HepG2 (cell line): ENCODE data around the gene POFUT2. TPM values are rescaled to one million over a fixed set of nuclear protein-coding genes. Genes with fewer than 3 reads are reported as not detected.

Experiments
- ASH2L ChIP-seq: fragments of 300-600, 200-600 bp; sonication (generic); IDR thresholded peaks from 2 replicates; pipeline ENCODE4 v1.7.0; 2017; ENCODE audit warnings: low read depth, mild to moderate bottlenecking, moderate library complexity, mixed read lengths, low read length; ENCODE audit not compliant: insufficient read length
- CREM ChIP-seq, 2 experiments: sonication (generic) in 1 of 2; formaldehyde crosslinking in 1 of 2; IDR thresholded peaks; 2 replicates each; pipeline versions ENCODE4 v1.4.0 to v1.6.1; 2016 to 2020; ENCODE audit warnings: antibody characterized with exemption in 1 of 2, mild to moderate bottlenecking in 1 of 2, missing genetic modification reagents in 1 of 2
- DMAP1 ChIP-seq: IDR thresholded peaks from 2 replicates; pipeline ENCODE4 v1.6.1; 2016
- ELF1 ChIP-seq: sonication (generic); formaldehyde crosslinking; IDR thresholded peaks from 2 replicates; pipeline ENCODE4 v1.4.0; 2020; ENCODE audit warnings: missing genetic modification reagents
- ETV5 ChIP-seq: IDR thresholded peaks from 2 replicates; pipeline ENCODE4 v1.6.1; 2018; ENCODE audit warnings: missing biosample characterization, missing genetic modification reagents, inconsistent platforms, borderline replicate concordance
- HES4 ChIP-seq: sonication (generic); formaldehyde crosslinking; IDR thresholded peaks from 2 replicates; pipeline ENCODE4 v1.9.0; 2021; ENCODE audit warnings: mild to moderate bottlenecking, missing genetic modification reagents, borderline replicate concordance
- KDM6A ChIP-seq: IDR thresholded peaks from 2 replicates; pipeline ENCODE4 v1.6.1; 2016; ENCODE audit warnings: low read depth
- POGZ ChIP-seq: sonication (generic); formaldehyde crosslinking; IDR thresholded peaks from 2 replicates; pipeline ENCODE4 v1.4.0; 2020; ENCODE audit warnings: mild to moderate bottlenecking, missing genetic modification reagents
- RARG ChIP-seq: sonication (generic); formaldehyde crosslinking; IDR thresholded peaks from 2 replicates; pipeline ENCODE4 v1.4.0; 2020; ENCODE audit warnings: low read depth, mild to moderate bottlenecking, missing genetic modification reagents
- RFX3 ChIP-seq: IDR thresholded peaks from 2 replicates; pipeline ENCODE4 v1.6.1; 2016; ENCODE audit warnings: missing biosample characterization, missing genetic modification reagents
- RFXANK ChIP-seq: IDR thresholded peaks from 2 replicates; pipeline ENCODE4 v1.6.1; 2016
- ZNF10 ChIP-seq: sonication (generic); formaldehyde crosslinking; IDR thresholded peaks from 2 replicates; pipeline ENCODE4 v1.4.0; 2020; ENCODE audit warnings: mild to moderate bottlenecking, low read depth, missing genetic modification reagents, borderline replicate concordance
- ZNF3 ChIP-seq: IDR thresholded peaks from 2 replicates; pipeline ENCODE4 v1.7.0; 2017; ENCODE audit warnings: inconsistent platforms
- polyA plus RNA-seq, 8 experiments: library from polyadenylated mRNA; depleted of rRNA in 3 of 8; stranded (reverse) in 7 of 8; unstranded in 1 of 8; fragments of >200 nt; fragmentation: Illumina TruSeq in 4 of 8; extraction: Trizol in 4 of 8; gene quantifications; 2 replicates each; pipeline versions ENCODE4 v1.2.1 to v1.2.3, GENCODE V29; 2011 to 2016; ENCODE audit warnings: low read depth in 4 of 8, missing spikeins in 1 of 8, mixed read lengths in 1 of 8; ENCODE audit not compliant: insufficient read depth in 1 of 8
- total RNA-seq, 5 experiments: library from RNA; depleted of rRNA; stranded (reverse); fragments of >200 nt; fragmentation: Illumina TruSeq; extraction: Trizol; gene quantifications; 2 replicates each; pipeline ENCODE4 v1.2.3, GENCODE V29; 2016; ENCODE audit warnings: low read depth in 1 of 5
- TF ChIP-seq, protein P1 (sequence below): sonication (generic); formaldehyde crosslinking; IDR thresholded peaks from 2 replicates; pipeline ENCODE4 v1.8.1; 2023; ENCODE audit warnings: mild to moderate bottlenecking, moderate library complexity, missing genetic modification reagents
- TF ChIP-seq, protein P2 (sequence below): sonication (generic); formaldehyde crosslinking; IDR thresholded peaks from 2 replicates; pipeline ENCODE4 v1.5.0; 2020; ENCODE audit warnings: missing genetic modification reagents
- TF ChIP-seq, protein P3 (sequence below): sonication (generic); formaldehyde crosslinking; IDR thresholded peaks from 2 replicates; pipeline ENCODE4 v1.8.1; 2023; ENCODE audit warnings: mild to moderate bottlenecking, inconsistent platforms, moderate library complexity, missing genetic modification reagents, borderline replicate concordance
- TF ChIP-seq, protein P4 (sequence below): sonication (generic); formaldehyde crosslinking; IDR thresholded peaks from 2 replicates; pipeline ENCODE4 v1.5.1; 2020; ENCODE audit warnings: mild to moderate bottlenecking, moderate library complexity, missing genetic modification reagents
- TF ChIP-seq, protein P5 (sequence below): sonication (generic); formaldehyde crosslinking; IDR thresholded peaks from 2 replicates; pipeline ENCODE4 v1.4.0; 2020; ENCODE audit warnings: missing genetic modification reagents

POFUT2 gene
- total and polyA plus RNA-seq, 2 of the 13 experiments (the other 11 are each of a cell fraction or from before 2014, with no cell fraction given), result 22.8 to 24.0 TPM

DNA sequence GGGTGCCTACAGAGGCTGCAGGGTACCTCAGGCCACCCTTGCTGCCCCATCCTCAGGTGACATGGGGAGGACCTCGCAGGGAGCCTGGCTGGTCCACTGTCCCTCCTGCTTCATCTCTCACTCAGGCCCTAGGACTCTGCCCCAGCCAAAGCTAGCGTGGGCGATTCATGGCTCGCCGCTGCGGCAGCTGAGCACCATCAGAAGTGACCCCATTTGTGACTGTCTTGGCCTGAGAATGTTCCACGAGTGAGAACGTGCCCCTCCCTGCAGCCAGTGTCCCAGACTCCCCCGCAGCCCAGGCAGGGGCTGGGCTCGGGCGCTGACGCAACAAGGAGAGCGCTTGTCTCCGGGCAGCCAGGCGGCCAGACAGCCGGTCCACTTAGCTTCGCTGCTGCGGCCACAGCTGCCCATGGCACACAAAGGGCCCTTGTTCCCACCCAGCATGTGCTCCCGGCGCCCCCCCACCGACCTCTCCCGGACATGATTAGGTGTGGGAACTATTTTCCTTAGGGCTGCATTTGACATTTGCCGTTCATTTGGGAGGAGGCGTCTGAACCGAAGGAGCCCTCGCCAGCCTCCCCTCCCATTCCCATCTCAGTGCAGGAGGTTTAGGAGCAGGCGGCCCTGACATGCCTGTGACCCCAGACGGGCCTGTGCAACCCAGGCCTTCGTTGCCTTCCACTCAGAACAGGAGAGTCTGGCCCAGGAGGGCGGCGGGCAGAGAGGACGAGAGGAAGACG is 19.3 kb upstream of the POFUT2 start (continued):
- TF ChIP-seq, protein P1, sequence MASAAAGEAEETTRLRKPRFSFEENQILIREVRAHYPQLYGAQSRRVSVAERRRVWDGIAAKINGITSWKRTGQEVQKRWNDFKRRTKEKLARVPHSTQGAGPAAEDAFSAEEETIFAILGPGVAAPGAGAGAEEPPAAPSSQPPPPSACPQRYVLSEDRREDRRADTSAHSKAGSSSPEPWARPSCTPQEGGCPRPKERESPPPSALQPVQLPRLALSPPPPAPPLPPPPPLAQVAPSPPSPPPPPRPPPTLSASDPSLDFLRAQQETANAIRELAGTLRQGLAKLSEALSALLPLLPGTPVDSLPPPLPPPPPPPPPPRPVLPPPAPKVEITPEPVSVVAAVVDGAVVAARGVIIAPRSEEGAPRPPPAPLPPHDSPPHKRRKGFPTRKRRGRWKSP (CRISPR knock-in tag), result peak; percentile 56; the same call in 1 of the 2 replicates
- TF ChIP-seq RARG (CRISPR knock-in tag) (no peak), CREM (IDR thresholded peaks at IDR 0.05) (no peak), CREM (CRISPR knock-in tag; IDR thresholded peaks at IDR 0.05) (no peak), RFXANK (no peak), ZNF3 (no peak), KDM6A (no peak), HES4 (peak; percentile 46; the same call in 1 of the 2 replicates), RFX3 (CRISPR knock-in tag) (no peak), POGZ (CRISPR knock-in tag) (0 out of 2 replicates have a peak, but pooled peaks have one; percentile 14), ZNF10 (no peak), ASH2L (no peak), ETV5 (CRISPR knock-in tag) (peak; percentile 13; the same call in 1 of the 2 replicates), ELF1 (CRISPR knock-in tag) (no peak), DMAP1 (CRISPR knock-in tag) (peak; percentile 68; the same call in 1 of the 2 replicates)
- TF ChIP-seq, protein P2, sequence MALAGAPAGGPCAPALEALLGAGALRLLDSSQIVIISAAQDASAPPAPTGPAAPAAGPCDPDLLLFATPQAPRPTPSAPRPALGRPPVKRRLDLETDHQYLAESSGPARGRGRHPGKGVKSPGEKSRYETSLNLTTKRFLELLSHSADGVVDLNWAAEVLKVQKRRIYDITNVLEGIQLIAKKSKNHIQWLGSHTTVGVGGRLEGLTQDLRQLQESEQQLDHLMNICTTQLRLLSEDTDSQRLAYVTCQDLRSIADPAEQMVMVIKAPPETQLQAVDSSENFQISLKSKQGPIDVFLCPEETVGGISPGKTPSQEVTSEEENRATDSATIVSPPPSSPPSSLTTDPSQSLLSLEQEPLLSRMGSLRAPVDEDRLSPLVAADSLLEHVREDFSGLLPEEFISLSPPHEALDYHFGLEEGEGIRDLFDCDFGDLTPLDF (CRISPR knock-in tag), result no peak
- TF ChIP-seq, protein P3, sequence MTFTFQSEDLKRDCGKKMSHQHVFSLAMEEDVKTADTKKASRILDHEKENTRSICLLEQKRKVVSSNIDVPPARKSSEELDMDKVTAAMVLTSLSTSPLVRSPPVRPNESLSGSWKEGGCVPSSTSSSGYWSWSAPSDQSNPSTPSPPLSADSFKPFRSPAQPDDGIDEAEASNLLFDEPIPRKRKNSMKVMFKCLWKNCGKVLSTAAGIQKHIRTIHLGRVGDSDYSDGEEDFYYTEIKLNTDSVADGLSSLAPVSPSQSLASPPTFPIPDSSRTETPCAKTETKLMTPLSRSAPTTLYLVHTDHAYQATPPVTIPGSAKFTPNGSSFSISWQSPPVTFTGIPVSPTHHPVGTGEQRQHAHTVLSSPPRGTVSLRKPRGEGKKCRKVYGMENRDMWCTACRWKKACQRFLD (CRISPR knock-in tag), result peak; percentile 63; the same call in 1 of the 2 replicates
- TF ChIP-seq, protein P4, sequence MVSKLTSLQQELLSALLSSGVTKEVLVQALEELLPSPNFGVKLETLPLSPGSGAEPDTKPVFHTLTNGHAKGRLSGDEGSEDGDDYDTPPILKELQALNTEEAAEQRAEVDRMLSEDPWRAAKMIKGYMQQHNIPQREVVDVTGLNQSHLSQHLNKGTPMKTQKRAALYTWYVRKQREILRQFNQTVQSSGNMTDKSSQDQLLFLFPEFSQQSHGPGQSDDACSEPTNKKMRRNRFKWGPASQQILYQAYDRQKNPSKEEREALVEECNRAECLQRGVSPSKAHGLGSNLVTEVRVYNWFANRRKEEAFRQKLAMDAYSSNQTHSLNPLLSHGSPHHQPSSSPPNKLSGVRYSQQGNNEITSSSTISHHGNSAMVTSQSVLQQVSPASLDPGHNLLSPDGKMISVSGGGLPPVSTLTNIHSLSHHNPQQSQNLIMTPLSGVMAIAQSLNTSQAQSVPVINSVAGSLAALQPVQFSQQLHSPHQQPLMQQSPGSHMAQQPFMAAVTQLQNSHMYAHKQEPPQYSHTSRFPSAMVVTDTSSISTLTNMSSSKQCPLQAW (CRISPR knock-in tag), result no peak
- TF ChIP-seq, protein P5, sequence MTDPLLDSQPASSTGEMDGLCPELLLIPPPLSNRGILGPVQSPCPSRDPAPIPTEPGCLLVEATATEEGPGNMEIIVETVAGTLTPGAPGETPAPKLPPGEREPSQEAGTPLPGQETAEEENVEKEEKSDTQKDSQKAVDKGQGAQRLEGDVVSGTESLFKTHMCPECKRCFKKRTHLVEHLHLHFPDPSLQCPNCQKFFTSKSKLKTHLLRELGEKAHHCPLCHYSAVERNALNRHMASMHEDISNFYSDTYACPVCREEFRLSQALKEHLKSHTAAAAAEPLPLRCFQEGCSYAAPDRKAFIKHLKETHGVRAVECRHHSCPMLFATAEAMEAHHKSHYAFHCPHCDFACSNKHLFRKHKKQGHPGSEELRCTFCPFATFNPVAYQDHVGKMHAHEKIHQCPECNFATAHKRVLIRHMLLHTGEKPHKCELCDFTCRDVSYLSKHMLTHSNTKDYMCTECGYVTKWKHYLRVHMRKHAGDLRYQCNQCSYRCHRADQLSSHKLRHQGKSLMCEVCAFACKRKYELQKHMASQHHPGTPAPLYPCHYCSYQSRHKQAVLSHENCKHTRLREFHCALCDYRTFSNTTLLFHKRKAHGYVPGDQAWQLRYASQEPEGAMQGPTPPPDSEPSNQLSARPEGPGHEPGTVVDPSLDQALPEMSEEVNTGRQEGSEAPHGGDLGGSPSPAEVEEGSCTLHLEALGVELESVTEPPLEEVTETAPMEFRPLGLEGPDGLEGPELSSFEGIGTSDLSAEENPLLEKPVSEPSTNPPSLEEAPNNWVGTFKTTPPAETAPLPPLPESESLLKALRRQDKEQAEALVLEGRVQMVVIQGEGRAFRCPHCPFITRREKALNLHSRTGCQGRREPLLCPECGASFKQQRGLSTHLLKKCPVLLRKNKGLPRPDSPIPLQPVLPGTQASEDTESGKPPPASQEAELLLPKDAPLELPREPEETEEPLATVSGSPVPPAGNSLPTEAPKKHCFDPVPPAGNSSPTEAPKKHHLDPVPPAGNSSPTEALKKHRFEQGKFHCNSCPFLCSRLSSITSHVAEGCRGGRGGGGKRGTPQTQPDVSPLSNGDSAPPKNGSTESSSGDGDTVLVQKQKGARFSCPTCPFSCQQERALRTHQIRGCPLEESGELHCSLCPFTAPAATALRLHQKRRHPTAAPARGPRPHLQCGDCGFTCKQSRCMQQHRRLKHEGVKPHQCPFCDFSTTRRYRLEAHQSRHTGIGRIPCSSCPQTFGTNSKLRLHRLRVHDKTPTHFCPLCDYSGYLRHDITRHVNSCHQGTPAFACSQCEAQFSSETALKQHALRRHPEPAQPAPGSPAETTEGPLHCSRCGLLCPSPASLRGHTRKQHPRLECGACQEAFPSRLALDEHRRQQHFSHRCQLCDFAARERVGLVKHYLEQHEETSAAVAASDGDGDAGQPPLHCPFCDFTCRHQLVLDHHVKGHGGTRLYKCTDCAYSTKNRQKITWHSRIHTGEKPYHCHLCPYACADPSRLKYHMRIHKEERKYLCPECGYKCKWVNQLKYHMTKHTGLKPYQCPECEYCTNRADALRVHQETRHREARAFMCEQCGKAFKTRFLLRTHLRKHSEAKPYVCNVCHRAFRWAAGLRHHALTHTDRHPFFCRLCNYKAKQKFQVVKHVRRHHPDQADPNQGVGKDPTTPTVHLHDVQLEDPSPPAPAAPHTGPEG, result 0 out of 2 replicates have a peak, but pooled peaks have one; percentile 37
